GM19395 (cell line): ENCODE results near the gene TP53I13.
A peak's percentile ranks its signal among the peaks of the same experiment; 100 is the strongest.
"Not testable (repeated sequence)": the region's sequence is repeated elsewhere in the genome, so short reads cannot be mapped to it uniquely, and the experiment has no call there.

ENCODE experiments used
- ATAC-seq: cut with Tn5 transposase; IDR thresholded peaks from one replicate; pipeline ENCODE4 v1.9.1; 2021; ENCODE audit warnings: mild to moderate bottlenecking, moderate library complexity; ENCODE audit not compliant: unreplicated experiment

TP53I13 gene

GRCh38 chr17:29568331-29569244 lies at the start of gene TP53I13:
TSS of gene TP53I13 (plus strand) at chr17:29568701. CDS start at chr17:29568759, 58 bp downstream.
- peak; percentile 51 for ATAC-seq

- no peak for ATAC-seq
Measured at GRCh38 chr17:29524692-29525091, 43.8 kb upstream of the TP53I13 start.

GRCh38 chr17:29526322-29526721 lies 42.2 kb upstream of the TP53I13 start:
- ATAC-seq = no peak

GRCh38 chr17:29533976-29534375 lies 34.5 kb upstream of the TP53I13 start:
- ATAC-seq = no peak

DNA sequence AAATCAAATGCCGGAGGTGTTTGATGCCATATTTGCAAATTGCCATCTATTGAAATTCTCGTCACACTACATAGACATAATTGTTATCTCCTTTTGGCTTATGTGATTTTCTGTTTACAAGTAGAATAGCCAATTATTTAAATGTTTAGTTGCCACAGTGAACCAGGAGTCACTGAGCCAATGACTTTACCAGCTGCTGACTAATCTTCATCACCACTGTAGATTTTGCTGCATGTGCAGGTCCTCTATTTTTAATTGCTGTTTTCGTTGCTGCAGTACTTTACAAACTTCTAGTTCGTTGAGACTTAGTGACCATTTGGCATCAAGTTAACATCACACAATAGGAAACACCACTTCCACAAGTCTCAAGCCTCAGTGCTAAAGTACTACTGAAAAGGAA lies 24.4 kb upstream of the TP53I13 start:
- no peak for ATAC-seq

DNA sequence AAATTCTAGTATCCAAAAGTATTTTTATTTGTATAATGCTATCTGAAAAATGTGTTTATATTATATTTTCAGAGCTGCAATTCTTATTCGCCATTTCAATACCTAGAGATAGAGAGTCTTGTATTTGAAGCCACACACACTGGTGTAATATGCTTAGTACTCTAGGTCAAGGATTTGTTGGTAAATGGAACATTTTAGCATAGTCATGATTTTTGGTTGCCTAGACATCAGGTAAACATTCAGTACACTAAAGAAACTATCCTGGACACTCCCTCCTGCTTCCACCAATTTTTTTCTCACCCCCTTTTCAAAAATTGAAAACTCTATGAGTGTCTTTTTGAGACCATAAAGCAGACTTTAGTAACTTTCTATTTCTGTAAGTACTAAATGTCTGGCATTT lies 22.4 kb upstream of the TP53I13 start:
- ATAC-seq = no peak

DNA sequence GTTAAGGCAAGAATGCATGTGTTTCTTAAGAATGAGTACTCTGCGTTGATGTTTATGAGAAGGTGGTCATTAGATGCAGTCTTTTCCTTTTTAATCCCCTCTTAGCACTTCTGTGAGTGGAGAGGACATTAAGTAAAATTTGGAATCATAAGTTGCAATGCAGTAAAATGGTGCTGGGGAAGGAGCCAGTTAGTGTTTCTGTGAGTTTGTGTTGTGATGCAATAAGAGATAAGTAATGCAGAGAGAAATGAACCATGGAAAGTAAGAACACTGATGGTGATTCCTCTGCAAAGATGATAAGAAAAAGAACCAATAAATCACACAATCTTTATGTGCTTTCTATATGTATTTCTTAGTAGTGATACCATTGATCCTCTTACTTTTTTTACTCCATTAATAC lies 21.7 kb upstream of the TP53I13 start:
- no peak for ATAC-seq

- ATAC-seq = no peak
Measured at GRCh38 chr17:29549177-29549923, 19.2 kb upstream of the TP53I13 start.

GRCh38 chr17:29555840-29556239 lies 12.7 kb upstream of the TP53I13 start:
- ATAC-seq = no peak

DNA sequence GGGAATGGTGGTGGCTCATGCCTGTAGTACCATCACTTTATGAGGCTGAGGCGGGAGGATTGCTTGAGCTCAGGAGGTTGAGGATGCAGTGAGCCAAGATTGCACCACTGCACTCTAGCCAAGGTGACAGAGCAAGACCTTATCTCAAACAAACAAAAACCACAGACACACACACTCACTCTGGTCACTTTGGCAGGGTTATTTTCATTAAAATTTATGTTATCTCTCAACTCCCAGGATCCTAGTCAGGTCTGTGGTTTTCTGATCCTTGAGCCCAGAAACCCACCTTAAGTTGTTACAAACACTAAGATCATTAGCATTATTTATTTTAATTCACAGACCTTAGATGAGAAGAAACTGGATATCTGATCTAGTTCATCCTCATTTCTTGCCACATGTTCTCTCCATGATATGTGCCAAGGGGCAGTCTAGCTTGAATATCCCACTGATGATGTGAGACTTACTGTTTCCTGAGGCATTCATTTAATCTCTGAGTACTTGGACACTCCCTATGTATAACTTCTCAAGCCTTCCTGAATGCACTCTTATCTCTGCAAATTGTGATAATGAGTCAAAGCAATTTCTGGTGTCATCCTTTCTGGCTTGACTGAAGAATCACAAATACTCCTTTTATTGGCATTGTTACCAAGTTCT lies 11.3 kb upstream of the TP53I13 start:
- ATAC-seq = no peak

DNA sequence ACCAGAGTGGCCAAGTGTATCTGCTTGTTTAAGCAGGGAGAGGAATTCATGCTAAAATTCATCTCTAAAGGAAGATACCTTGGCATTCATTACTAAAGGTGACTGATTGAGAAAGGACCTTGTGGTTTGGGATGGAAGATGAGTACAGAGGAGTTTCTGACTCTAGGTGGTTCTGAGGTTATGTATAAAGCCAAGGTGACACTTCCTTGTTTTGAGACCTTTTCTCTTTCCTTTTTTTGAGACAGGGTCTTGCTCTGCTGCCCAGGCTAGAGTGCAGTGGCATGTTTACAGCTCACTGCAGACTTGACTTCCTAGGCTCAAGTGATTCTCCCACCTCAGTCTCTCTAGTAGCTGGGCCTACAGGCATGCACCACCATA lies 10.8 kb upstream of the TP53I13 start:
- ATAC-seq = no peak

GRCh38 chr17:29558139-29558538 lies 10.4 kb upstream of the TP53I13 start:
- ATAC-seq = not testable (repeated sequence)

DNA sequence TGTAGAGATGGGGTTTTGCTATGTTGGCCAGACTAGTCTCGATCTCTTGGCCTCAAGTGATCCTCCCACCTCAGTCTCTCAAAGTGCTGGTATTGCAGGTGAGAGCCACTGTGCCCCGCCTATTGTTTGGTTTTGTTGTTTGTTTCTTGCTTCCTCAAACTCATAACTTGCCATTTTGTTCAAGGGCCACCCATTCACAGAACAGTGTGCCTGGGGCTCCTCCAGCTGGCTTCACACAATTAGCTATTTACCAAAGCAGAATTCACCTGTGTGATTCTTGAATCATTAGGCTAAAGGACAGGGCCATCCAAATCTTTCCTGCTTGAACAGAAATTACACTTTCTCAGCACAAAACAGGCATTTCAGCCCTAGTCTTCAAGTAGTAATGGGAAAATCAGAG lies 8.9 kb upstream of the TP53I13 start:
- no peak for ATAC-seq

DNA sequence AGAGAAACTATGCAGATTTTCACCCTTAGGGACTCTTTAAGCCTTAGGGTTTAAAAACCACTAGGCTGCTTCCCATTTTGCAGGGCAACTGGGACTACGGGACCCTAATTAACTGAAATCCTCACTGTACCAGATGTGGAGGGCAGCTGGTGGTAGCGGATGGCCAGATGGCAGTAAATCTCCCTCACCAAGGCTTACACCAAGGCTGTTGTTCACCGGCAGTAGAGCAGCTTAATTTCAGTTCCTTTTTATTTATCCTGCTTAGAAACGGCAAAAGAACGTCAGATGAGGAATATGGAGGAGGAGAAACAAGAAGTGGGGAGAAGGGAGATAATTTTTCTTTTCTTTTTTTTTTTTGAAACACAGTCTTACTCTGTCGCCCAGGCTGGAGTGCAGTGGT lies 8.2 kb upstream of the TP53I13 start:
- ATAC-seq = no peak

DNA sequence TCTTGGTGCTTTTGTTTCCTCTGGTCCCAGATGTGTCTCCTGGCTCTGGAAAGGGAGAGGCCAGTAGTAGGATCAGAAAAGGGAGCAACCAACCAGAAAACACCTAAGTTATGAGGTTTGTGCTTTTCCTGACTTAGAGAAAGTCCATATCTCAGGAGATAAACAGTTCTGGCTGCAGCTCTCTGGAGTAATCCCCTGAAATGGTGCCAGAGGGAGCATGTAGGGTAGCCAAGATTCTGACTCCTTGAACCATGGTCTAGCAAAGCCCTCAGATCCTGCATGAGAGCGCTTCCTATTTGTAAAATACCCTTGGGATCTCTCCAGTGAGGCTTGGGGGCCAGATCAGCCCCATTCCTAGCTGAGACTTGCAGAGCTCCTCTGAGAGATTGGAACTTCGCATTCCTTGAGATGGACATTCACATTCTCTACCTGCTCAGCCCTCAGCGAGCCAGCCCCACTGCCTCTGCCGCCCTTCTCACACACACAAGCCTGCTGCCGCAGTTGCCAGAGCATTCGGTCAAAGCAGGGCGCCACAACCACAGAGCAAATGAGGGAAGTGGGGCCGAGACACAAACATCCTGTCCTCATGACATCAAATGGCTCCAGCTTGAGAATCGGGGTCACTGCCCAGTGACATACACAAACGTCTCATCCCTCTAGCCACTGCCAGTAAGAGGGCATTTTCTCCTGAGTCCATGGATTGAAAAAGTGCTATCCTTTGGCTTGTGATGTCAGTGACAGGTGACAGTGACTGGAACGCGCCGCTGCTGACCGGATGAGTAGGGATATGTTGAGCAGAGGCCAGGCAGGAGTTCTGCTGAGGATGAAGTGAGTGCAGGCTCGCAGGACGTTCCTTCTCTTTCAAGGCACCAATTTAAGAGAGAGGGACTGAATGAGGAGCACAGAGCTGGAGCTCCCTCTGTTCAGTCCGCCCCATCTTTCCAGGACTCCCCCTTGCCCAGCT lies 6.7 kb upstream of the TP53I13 start:
- no peak for ATAC-seq

- ATAC-seq = no peak
Measured at GRCh38 chr17:29562615-29563014, 5.9 kb upstream of the TP53I13 start.

- no peak for ATAC-seq
Measured at GRCh38 chr17:29563816-29564215, 4.7 kb upstream of the TP53I13 start.

DNA sequence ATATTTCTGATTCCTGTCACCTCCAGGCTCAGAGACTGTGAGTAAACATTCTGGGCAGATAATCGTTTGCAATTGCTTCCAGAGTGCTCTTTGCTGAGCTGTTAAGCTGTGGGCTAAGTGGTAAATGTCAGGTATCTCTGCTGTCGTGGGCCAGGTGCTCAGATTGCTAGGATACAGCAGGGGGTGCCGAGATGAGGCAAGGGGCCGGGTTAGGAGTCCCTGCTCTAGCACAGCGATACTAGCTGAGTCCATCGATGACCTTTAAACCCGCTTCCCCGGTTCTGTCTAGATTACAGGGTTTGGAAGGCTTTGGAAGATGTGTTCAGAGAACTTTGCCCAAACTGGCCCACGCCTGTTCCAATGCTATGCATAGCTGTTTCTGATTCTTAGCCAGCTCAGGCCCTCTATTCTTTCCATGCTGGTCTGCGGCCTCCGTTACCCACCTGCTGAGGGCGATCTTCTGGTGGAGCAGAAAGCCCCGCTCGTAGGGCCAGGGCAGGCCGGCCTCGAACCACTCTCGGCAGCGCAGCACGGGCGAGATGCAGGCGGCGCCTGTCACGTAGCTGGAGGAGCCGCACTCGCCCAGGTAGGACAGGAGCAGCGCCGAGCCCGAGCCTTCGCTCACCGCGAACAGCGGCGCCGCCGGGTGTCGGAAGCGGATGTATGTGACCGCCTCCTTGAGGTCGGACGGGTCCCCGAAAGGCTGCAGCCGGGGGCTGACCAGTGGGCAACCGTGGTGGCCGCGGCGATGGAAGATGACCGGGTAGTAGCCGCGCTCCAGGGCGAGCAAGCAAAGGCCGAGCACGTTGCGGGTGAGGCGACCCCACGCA lies 2.6 kb upstream of the TP53I13 start:
- ATAC-seq = no peak

GRCh38 chr17:29566473-29567303 lies 1.8 kb upstream of the TP53I13 start, which contains the start of gene ABHD15:
TSS of gene ABHD15 (minus strand) at chr17:29567037. CDS start at chr17:29566966, 71 bp downstream.
- no peak for ATAC-seq
